ENCODE measurements around the gene CENPQ.
A peak's percentile ranks its signal among the peaks of the same experiment; 100 is the strongest.

Gene CENPQ

GRCh38 chr6:49504666-49505065 lies 41.5 kb downstream of the CENPQ start:
- no peak for DNase-seq (ENCODE audit: low read depth, low spot score)

DNA sequence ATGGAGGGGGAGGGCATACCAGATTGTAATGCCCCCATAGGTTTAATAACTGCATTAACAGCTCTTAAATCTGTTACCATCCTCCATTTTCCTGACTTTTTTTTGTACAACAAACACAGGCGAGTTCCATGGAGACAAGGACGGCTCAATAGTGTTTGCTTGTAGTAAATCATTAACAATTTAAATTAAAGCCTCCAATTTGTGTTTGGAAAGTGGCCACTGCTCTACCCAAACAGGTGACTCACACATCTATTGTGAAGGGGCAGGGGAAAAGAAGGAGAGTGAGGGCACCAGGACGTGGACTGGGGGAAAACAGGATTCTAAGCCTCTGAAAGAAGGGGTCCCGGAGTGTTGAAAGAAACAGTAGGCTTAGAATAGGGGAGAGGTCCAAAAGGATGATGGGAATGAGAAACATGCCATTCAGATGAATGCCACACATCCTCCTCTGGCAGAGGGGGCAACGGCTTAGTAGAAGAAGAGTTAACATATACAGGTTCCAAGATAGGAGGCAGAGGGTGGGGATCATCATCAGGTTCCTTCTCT lies 43.5 kb downstream of the CENPQ start:
- no peak for DNase-seq (ENCODE audit: low read depth, low spot score)

GRCh38 chr6:49509342-49509741 lies 46.2 kb downstream of the CENPQ start:
- no peak for DNase-seq (ENCODE audit: low read depth, low spot score)

DNA sequence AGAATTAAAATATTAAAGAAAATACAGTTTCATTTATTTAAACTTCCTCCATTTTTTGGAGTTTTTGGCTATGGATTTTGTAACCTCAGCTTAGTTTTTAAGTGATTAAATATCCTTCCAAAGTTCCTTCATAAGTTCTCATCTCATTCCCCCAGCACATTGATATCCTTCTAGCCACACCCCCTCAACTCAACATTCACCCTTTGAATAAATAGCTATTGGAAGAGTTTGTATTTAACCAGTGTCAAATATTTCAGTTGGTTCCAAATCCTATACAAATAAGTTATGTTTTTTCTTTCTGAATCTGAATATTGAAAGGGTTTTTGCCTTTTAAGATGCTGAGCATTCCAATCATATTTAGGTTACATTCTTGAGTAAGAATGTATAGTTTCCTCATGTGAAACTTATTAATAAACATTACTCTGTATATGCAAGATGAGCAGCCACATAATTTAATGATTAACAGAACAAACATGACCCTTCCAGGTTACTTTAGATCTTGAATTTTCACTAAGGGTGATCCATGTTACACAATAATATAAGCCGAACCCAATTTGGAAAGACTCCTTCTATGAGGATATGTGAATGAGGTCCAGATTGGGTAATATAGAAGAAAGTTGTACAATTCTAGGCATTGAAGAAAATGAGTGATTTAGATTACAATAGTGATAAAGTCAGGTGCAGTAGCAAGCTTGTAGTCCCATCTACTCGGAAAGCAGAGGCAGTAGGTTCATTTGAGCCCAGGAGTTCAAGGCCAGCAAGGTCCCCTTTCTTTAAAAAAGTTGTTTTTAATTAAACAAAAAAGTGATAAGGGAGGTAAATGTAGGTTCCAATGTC lies 50.2 kb downstream of the CENPQ start:
- DNase-seq (ENCODE audit: low read depth, low spot score) = no peak

DNA sequence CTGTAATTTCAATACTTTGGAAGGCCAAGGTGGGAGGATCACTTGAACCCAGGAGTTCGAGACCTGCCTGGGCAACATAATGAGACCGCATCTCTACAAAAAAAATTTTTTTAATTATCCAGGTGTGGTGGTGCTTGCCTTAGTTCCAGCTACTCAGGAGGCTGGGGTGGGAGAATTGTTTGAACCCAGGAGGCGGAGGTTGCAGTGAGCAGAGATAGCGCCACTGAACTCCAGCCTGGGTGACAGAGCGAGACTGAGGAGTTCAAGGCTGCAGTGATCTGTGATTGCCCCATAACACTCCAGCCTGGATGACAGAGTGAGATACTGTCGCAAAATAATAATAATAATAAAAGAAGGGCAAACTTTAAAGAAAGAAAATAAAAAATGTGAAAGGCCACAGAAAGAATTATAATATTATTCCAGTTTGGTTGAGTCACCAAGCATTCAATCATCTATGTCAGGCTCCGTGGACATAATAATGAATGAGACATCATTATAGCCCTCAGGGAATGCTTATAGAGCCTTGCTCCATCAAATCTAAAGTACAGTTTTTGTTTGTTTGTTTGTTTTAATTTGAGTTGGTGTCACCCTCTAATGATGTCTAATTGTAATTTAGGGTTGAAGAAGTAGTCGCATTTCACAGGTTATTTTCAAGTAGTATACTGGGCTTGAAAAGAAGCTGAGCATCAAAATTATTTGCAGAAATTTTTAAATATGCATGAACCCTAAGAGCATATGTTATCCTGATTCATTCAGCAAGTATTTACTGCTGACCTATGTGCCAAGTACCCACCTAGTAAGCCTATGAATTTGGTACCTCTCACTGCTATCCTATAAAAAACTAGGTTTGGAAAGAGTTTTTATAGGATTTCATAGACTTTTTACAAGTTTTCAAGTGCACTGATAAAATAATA lies 51.7 kb downstream of the CENPQ start:
- no peak for DNase-seq (ENCODE audit: low read depth, low spot score)

DNA sequence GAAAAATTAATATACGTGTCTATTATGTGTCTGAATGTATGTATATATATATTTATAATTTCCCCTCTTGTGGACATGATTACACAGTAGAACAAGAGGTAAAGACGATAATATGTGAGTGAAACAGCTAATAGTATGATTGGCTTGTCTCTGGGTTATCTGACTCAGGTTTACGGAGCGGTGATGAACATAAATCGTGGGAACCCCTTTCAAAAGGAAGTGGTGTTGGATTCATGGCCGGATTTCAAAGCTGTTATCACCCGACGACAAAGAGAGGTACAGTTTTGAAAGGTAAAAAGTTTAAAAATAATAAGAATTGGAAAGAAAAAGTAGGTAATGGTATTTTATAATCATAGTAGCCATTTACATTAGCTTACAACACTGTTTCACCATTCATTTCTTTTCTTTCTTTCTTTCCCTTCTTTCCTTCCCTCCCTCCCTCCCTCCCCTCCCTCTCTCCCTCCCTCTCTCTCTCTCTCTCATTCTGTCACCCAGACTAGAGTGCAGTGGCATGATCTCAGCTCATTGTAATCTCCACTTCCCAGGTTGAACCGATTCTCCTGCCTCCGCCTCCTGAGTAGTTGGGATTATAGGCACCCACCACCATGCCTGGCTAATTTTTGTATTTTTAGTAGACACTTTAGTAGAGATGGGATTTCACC lies 52.4 kb downstream of the CENPQ start:
- DNase-seq (ENCODE audit: low read depth, low spot score) = no peak

DNA sequence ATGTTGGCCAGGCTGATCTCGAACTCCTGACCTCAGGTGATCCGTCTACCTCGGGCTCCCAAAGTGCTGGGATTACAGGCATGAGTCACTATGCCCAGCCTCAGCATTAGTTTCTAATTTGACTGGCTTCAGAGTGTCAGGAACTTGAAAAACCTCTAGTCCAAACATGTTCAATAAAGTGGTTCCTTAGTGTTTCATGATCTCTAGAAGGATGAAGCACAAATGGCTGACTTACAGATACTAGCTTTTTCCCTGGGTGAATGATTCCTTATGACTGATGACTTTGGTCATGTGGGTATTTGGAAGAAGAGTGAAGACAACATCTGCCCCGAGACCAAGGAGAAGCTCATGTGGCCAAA lies 53.0 kb downstream of the CENPQ start:
- DNase-seq (ENCODE audit: low read depth, low spot score) = no peak

- DNase-seq (ENCODE audit: low read depth, low spot score) = no peak
Observed at GRCh38 chr6:49517919-49518318, 54.7 kb downstream of the CENPQ start.

DNA sequence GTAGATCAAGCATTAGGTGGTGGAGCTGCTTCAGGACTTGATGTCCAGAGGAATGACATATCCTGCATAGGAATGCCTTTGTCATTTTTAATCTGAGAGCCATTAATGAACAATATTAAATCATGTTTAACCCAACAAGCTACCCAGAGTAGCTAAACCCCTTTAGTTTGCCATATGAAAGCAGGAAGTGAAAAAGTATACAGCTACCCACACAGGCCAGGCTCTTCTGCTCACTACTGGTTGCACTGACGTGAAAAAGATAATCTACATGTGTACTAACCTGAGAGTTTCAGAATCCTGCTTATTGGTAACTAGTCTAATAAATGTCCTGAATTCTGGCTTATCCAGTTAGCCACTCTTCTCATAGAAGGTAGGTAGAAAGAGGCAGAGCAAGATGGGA lies 56.5 kb downstream of the CENPQ start:
- no peak for DNase-seq (ENCODE audit: low read depth, low spot score)

DNA sequence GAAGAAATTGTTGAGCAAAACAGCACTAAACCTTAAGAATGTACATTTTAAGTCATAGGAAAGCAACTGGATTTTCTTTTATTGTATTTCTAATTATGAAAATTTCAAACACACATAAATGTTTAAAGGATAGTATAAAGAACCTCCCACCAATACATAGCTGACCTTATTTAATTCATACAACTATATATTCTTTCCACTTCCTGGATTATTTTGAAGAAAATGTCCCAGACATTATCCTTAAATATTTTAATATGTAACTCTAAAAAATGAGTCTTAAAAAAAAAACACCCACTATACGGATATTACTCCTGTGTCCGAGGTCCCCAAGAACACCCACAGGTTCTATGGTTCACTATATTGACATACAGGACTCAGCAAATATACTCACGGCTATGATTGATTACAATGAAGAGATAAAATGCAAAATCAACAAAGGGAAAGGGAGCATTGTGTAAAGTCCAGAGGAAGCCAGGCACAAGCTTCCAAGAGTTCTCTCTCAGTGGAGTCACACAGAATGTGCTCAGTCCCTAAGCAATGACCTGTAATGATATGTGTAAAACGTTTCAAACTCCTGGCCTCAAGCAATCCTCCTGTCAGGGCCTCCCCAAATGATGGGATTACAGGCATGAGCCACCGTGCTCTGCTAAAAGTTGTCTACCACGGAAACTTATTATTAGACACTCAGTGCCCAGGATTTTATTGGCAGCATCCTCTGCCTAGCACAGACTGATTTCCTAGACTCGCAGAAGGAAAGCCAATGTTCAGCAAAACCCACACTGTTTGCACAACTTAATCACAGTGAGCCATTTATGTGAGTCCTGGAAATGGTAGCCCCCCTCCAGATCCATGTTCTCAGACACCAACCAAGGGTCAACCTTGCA lies 59.8 kb downstream of the CENPQ start:
- DNase-seq (ENCODE audit: low read depth, low spot score) = no peak

- DNase-seq (ENCODE audit: low read depth, low spot score) = no peak
Observed at GRCh38 chr6:49523901-49524300, 60.7 kb downstream of the CENPQ start.

DNA sequence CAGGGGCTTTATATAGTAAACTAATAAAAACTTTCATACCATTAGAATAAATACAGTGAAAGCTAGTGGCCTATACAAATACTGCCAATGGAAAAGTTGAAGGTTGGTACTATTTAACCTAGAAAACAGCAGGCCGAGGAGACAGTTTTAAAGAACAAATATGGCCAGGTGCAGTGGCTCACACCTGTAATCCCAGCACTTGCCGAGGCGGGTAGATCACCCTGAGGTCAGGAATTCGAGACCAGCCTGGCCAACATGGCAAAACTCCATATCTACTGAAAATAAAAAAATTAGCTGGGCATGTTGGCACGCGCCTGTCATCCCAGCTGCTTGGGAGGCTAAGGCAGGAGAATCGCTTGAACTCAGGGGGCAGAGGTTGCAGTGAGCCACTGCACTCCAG lies 61.4 kb downstream of the CENPQ start:
- no peak for DNase-seq (ENCODE audit: low read depth, low spot score)

- no peak for DNase-seq (ENCODE audit: low read depth, low spot score)
Observed at GRCh38 chr6:49526598-49526997, 63.4 kb downstream of the CENPQ start.

DNA sequence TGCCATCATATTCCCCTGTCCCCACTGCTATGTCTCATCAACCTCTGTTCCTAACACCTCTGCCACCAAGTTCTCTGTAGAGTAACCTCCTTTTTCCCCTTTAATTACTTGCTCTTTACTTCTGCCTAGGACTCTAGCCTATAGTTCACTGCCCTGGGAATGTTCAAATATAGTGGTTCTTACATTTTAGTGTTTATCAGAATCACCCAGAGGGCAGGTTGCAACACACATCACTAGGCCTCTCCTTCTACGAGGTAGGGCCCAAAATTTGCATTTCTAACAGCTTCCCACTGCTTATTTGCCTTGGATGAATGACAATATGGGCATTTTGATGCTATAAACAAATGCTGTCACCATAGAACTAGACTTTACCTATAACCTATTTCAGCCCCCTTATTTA lies 64.2 kb downstream of the CENPQ start:
- DNase-seq (ENCODE audit: low read depth, low spot score) = no peak

- peak; percentile 50 for DNase-seq (ENCODE audit: low read depth, low spot score)
Observed at GRCh38 chr6:49528571-49528970, 65.4 kb downstream of the CENPQ start.

DNA sequence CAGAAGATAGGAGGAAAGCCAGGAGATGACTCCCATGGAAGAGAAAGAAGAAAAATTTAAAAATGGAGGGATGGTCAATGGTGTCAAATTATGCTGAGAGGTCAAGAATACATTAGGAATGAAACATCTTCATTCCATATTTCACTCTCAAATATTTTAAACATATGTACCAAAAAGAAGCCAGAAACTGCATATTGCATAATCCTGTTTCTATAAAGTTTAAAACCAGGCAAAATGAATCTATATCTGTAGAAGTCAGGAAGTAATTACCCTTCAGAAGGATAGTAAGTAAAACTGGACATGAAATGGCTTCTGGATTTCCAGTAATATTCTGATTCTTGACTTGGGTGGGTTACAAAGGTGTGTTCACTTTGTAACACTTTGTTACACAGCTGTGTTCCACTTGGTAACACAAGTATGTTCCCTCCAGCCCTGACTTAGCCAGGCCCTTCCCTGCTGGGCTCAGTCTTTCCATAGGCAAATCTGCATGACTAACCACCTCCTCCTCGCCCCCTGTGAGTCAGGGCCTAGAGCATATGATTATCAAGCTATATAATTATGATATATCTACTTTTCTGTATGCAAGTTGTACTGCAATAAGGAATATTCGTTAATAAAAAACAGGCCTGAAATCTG lies 67.1 kb downstream of the CENPQ start:
- DNase-seq (ENCODE audit: low read depth, low spot score) = no peak

DNA sequence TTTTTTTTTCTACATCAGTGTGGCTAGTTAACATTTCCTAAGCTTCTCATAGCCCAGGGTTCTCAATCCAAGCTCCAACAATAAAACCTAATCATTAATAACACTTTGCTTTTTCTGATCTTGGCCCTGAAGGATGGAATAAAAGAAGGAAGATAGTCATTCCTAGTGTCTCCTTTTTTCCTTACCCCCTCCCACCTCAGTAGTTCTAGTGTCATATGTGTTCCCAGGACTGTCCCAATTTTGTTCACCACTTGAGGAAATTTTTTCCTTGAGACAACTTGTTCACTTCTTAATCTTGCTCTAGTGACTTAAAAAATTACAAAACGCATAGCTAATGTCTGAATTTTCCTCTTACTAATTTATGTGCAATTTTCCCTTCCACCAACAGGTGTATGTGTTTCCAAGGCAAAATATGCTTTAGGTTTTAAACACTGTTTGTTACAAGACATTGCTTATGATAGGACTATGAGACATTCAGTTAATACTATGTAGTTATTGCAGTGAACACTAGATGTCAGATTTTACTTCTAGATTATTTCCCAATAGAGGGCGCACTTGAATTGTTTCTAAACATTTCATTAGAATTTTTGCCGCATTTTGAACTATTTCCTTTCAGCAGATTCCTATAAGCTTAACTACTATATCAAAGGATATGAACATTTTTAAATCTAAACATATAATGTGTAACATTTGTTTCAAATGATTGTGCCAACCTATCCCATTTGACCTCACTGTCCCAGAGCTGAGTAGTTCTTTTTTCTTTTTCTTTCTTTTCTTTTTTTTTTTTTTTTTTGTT lies 68.8 kb downstream of the CENPQ start:
- DNase-seq (ENCODE audit: low read depth, low spot score) = peak; percentile 65

DNA sequence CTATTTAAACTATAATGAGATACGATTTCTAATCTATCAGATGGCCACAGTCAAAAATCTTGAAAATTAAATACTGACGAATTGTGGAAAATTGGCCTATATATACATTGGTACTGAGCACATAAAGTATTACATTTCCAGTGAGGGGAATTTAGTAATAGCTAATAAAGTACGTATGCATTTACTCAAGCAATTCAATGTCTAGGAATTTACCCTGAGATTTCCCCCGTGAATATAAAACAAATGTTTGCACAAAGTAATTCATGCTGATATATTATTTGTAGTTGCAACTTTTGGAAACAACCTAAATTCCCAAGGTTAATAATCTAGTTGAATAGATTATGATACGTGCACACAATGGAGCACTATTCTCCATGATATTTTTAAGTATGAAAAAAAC lies 72.6 kb downstream of the CENPQ start:
- DNase-seq (ENCODE audit: low read depth, low spot score) = no peak

- DNase-seq (ENCODE audit: low read depth, low spot score) = no peak
Observed at GRCh38 chr6:49539102-49539501, 75.9 kb downstream of the CENPQ start.

DNA sequence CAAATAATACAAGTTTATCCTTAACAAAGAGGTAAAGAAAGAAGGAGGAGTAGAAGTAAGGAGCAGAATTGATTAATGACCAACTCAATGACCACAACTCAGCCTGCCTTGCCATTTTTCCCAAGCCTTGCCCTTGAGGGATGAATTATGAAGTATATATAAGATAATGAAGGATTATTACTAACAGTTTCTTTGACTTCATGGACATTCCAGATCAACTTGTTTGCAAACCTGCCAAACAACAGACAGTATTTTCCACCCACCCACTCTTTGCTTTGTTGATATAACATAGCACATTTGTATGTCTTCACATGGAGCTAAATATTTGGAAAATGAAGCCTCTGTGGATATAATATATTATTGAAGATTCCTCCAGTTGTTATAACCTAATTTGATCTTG lies 77.4 kb downstream of the CENPQ start:
- DNase-seq (ENCODE audit: low read depth, low spot score) = no peak
